ENCODE results near the gene SLC35D1. TPM values are rescaled to one million over a fixed set of nuclear protein-coding genes. Genes with fewer than 3 reads are reported as not detected.

SLC35D1 gene
- total and polyA plus RNA-seq, 2 donors from 2014 or later = 5.7 to 11.8 TPM

GRCh38 chr1:67041841-67042503 is 12.0 kb downstream of the SLC35D1 start:
- H3K9ac ChIP-seq (ENCODE audit: low read length in 3 of 3) = no peak overlapping the region
- intact Hi-C loops (cut with DNase I) = no loop called here
- peaks cover 9 to 37% (median 20%) of the 10 kb centered on the region in 3 donors for H3K36me3 ChIP-seq (ENCODE audit: control insufficient read depth in 2 of 3, insufficient read depth in 3 of 3, low read length in 3 of 3)
- DNase-seq = no peak
- no peaks in the 10 kb centered on the region for H3K4me1 ChIP-seq (ENCODE audit: control insufficient read depth in 2 of 3, insufficient read depth in 2 of 3, low read depth in 1 of 3, low read length in 3 of 3)
- no peak overlapping the region for H3K4me3 ChIP-seq (ENCODE audit: low read length in 3 of 3)
- H3K27me3 ChIP-seq (ENCODE audit: control insufficient read depth, insufficient read depth, low read length) = no peaks in the 10 kb centered on the region
- no peak for TF ChIP-seq CTCF (IDR thresholded peaks at IDR 0.05; ENCODE audit: borderline replicate concordance, extremely low read depth, insufficient read depth)
- peaks cover 0 to 1% (median 0%) of the 10 kb centered on the region in 3 donors for H3K9me3 ChIP-seq (ENCODE audit: control insufficient read depth in 2 of 3, insufficient read depth in 1 of 3, low read length in 3 of 3)
- no peak overlapping the region for H3K27ac ChIP-seq (ENCODE audit: low read depth in 2 of 2, low read length in 2 of 2)
- no peak for FAIRE-seq

GRCh38 chr1:67040405-67040804 is 13.5 kb downstream of the SLC35D1 start:
- H3K4me3 ChIP-seq (ENCODE audit: low read length in 3 of 3) = no peak overlapping the region
- no peaks in the 10 kb centered on the region for H3K27me3 ChIP-seq (ENCODE audit: control insufficient read depth, insufficient read depth, low read length)
- DNase-seq (no peak), FAIRE-seq (no peak)
- H3K4me1 ChIP-seq (ENCODE audit: control insufficient read depth in 2 of 3, insufficient read depth in 2 of 3, low read depth in 1 of 3, low read length in 3 of 3) = no peaks in the 10 kb centered on the region
- intact Hi-C loops (cut with DNase I) = no loop called here
- H3K9me3 ChIP-seq (ENCODE audit: control insufficient read depth in 2 of 3, insufficient read depth in 1 of 3, low read length in 3 of 3) = peaks cover 0 to 1% (median 0%) of the 10 kb centered on the region in 3 donors
- no peak for TF ChIP-seq CTCF (IDR thresholded peaks at IDR 0.05; ENCODE audit: borderline replicate concordance, extremely low read depth, insufficient read depth)
- H3K27ac ChIP-seq (ENCODE audit: low read depth in 2 of 2, low read length in 2 of 2) = no peak overlapping the region
- peaks cover 9 to 37% (median 20%) of the 10 kb centered on the region in 3 donors for H3K36me3 ChIP-seq (ENCODE audit: control insufficient read depth in 2 of 3, insufficient read depth in 3 of 3, low read length in 3 of 3)
- no peak overlapping the region for H3K9ac ChIP-seq (ENCODE audit: low read length in 3 of 3)

- peaks cover 0 to 4% (median 0%) of the 10 kb centered on the region in 3 donors for H3K4me1 ChIP-seq (ENCODE audit: control insufficient read depth in 2 of 3, insufficient read depth in 2 of 3, low read depth in 1 of 3, low read length in 3 of 3)
- intact Hi-C loops (cut with DNase I) = no loop called here
- no peaks in the 10 kb centered on the region for H3K27me3 ChIP-seq (ENCODE audit: control insufficient read depth, insufficient read depth, low read length)
- DNase-seq = no peak
- no peak for TF ChIP-seq CTCF (IDR thresholded peaks at IDR 0.05; ENCODE audit: borderline replicate concordance, extremely low read depth, insufficient read depth)
- H3K4me3 ChIP-seq (ENCODE audit: low read length in 3 of 3) = no peak overlapping the region
- no peak overlapping the region for H3K27ac ChIP-seq (ENCODE audit: low read depth in 2 of 2, low read length in 2 of 2)
- no peak for FAIRE-seq
- H3K9me3 ChIP-seq (ENCODE audit: control insufficient read depth in 2 of 3, insufficient read depth in 1 of 3, low read length in 3 of 3) = peaks cover 0 to 1% (median 0%) of the 10 kb centered on the region in 3 donors
- H3K9ac ChIP-seq (ENCODE audit: low read length in 3 of 3) = no peak overlapping the region
- peaks cover 0 to 3% (median 3%) of the 10 kb centered on the region in 3 donors for H3K36me3 ChIP-seq (ENCODE audit: control insufficient read depth in 2 of 3, insufficient read depth in 3 of 3, low read length in 3 of 3)
Observed at GRCh38 chr1:67031859-67032247, 22.1 kb downstream of the SLC35D1 start.

All from kidney (tissue), 14 donors.